Posterior cingulate gyrus (tissue), 11 donors: ENCODE measurements around the gene MYO18B.
"Not testable (repeated sequence)": the region's sequence is repeated elsewhere in the genome, so short reads cannot be mapped to it uniquely, and the experiment has no call there.

Source experiments
- DNase-seq, 10 donors: peaks; one replicate each; pipeline versions ENCODE4 v3.0.0 to v3.0.0-alpha.2; 2020 to 2021; ENCODE audit warnings: mixed read lengths in 3 of 10
- intact Hi-C: fragments of 100-400 bp; cut with DNase I; formaldehyde crosslinking; loops from one replicate; pipeline ENCODE4 v1.15.1; 2023

MYO18B gene

DNA sequence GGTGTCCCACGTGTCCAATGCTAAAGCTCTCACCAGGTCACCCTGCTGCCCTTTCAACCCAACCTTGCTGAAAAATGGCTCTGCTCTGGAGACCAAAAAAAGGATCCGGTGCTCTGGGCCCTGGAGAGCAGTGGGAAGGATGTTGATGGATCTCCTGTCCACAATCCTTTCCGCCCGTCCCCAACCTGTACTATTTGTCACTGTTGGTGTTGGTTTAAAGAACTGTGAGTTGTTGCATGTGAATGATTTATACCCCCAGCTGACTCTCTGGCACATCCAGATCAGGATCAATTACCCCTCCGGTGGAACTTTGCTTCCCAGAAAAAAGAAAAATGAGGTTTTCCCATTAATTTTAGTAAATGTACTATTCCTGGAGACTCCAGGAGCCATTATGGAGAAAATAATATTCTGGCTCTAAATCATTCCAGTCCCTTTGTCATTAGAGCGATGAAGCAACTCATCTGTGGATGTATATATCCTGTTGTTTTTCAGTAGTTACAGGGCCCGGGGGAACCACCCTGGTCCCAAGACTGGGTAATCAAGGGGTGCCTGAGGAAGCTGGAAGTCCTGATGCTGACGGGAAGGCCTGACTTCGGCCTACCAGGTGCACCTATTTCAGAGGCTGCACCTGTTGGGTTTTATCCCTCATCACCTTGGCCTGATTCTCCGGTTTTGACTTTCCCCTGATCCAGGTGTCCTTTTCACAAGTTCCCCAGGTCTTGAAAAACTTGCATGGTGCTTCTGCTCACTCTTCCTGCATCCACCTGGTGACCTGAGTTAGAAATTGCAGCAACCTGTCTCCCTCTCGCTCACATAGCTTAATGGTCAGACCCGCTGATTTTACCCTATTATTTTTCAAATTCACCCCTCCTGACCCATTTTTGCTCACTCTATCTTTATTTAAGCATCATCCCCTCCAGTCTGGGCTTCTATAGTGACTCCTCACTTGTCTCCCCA lies 218.1 kb downstream of the MYO18B start:
- intact Hi-C loops: no loop called here
- no peak for DNase-seq

GRCh38 chr22:25961699-25962098 lies 219.7 kb downstream of the MYO18B start:
- no peak for DNase-seq
- intact Hi-C loops: no loop called here

DNA sequence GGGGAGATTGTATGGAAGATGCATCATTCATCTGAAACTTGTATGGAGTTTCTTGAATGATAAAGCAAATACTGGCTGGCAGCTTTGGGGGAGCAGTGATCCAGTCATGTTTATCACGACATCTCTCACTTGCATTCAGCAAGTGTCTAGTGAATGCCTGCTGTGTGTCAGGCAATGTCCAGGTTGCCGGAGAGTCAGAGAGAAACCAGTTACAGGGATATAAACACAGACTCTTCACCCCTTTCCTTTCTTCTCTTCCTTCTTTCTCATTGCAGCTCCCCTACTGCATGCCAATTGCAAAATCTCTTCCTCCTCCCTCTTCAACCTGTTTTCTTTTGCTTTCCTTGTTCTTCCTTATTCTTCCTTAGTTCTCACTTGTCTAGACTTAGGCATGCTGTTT lies 220.7 kb downstream of the MYO18B start:
- DNase-seq: no peak
- intact Hi-C loops: no loop called here

GRCh38 chr22:25964961-25965730 lies 223.2 kb downstream of the MYO18B start:
- no peak for DNase-seq
- intact Hi-C loops: no loop called here

- intact Hi-C loops: no loop called here
- DNase-seq: no peak
Observed at GRCh38 chr22:25966448-25966913, 224.5 kb downstream of the MYO18B start.

- intact Hi-C loops: no loop called here
- no peak for DNase-seq
Observed at GRCh38 chr22:25969286-25969685, 227.3 kb downstream of the MYO18B start.

DNA sequence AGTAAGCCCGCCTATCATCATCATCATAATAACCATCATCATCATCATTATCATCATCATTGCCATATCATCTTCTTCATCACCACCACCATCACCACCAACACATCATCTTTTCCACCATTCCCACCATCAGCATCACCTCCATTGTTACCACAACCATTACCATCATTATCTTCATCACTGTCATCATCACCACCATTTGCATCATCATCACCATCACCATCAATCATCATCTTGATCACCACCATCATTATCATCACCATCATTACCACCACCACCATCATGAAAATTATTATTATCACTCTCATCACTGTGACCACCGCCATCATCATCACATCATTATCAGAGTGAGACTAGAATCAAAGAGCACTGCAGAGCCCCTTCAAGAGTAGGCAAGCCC lies 227.9 kb downstream of the MYO18B start:
- DNase-seq: no peak
- intact Hi-C loops: no loop called here

DNA sequence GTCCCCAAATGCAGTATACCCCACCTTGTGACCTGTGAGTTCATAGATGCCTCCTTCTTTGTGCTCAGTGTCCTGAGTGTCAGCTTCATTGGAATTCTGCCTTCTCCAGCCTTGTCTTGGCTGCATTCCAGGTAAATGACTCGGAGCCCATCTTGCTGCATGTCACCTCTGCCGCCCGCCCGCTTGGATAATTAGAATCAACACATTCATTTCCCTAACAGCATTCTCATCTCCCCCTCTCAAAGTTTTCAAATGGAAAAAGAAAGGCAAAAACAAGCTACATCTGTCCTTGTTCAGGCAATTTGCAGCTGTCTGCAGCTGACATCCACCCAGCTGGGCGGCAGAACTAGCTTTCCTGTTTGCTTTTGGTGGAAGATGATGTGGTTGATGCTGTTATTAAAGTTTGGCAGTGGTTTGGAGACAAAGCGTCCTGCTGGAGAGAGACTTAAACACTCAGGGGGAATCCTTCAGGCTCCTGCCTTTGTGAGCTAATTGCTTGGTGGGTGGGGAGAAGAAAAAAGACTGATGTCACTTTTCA lies 228.5 kb downstream of the MYO18B start:
- DNase-seq: peak in 2 of 10 donors; percentile 4 to 21
- intact Hi-C loops: no loop called here

- no peak for DNase-seq
Observed at GRCh38 chr22:25970999-25971811, 229.2 kb downstream of the MYO18B start.

DNA sequence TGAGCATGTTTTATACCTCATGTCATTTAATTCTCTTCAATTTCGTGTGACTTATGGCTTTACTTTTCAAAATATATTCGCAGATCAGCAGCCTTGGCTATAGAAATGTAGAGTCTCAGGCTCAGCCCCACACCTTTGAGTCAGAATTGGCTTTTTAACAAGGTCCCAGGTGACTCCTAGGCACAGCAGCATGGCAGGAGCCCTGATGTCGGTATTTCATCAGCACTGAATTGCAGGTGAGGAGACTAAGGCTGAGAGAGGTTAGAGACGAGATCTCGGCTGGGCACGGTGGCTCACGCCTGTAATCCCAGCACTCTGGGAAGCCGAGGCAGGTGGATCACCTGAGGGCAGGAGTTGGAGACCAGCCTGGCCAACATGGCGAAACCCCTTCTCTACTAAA lies 230.4 kb downstream of the MYO18B start:
- no peak for DNase-seq
- intact Hi-C loops: no loop called here

More at GRCh38 chr22:25970999-25971811, 229.2 kb downstream of the MYO18B start:
- intact Hi-C loops: no loop called here

GRCh38 chr22:25976356-25976755 lies 234.4 kb downstream of the MYO18B start:
- intact Hi-C loops: no loop called here
- no peak for DNase-seq

- DNase-seq: no peak
- intact Hi-C loops: no loop called here
Observed at GRCh38 chr22:25979968-25980367, 238.0 kb downstream of the MYO18B start.

DNA sequence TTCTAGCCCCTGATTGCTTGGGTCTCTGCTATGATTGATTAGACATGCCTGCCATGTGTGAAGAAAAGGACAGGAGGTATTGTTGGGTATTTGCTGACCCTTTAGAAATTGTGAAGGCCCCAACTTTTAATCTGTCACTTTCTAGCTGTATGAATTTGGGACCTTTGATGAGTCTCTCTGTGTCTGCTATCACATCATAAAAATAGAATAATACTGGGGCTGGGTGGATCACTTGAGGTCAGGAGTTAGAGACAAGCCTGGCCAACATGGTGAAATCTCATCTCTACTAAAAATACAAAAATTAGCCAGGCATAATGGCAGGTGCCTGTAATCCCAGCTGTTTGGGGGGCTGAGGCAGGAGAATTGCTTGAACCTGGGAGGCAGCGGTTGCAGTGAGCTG lies 242.9 kb downstream of the MYO18B start:
- intact Hi-C loops: not testable (repeated sequence)

GRCh38 chr22:25987948-25988347 lies 246.0 kb downstream of the MYO18B start:
- intact Hi-C loops: no loop called here
- no peak for DNase-seq

More for the DNA sequence above, 242.9 kb downstream of the MYO18B start:
- not testable (repeated sequence) for DNase-seq

GRCh38 chr22:25990940-25991339 lies 249.0 kb downstream of the MYO18B start:
- DNase-seq: no peak
- intact Hi-C loops: no loop called here

- no peak for DNase-seq
- intact Hi-C loops: no loop called here
Observed at GRCh38 chr22:25992331-25992730, 250.3 kb downstream of the MYO18B start.

- DNase-seq: no peak
- intact Hi-C loops: no loop called here
Observed at GRCh38 chr22:25996669-25997068, 254.7 kb downstream of the MYO18B start.

DNA sequence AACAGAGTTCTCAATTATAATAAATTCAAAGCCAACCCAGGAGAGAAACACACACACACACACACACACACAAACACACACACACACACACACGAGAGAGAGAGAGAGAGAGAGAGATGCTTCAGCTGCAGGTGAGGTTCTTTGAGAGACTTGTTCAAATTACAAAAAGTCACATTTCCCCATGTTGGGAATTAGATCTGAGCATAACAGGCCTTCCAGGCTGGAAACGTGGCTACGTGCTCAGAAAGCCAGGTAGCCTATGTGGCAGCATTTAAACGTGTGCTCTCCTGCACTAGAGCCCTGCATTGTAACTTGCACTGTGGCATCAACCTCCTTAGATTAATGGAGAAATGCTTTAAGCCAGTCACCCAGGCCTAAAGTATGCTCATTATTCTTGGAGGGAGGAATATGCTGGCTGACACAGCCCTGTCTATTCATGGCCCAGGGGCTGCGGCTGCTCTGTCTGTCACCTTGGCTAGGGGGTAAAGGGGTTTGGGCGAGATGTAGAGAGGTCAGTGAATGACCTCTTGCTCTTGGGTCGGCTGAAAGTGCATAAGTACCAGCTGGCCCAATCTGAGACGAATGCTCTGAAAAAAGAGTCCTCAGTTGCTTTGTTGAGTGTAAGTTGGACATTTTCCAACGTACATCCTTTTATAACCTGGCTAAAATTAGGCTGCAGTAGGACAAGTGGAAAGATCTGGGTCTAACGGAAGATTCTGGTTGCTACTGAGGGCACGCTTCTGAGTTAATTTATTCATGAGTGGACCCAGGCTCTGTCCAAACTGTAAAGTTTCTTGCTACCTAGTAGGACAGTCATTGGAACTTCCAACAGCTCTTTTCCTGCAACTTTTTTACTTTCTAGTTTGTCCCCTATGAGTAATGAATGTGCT lies 256.1 kb downstream of the MYO18B start:
- intact Hi-C loops: no loop called here
- DNase-seq: no peak

DNA sequence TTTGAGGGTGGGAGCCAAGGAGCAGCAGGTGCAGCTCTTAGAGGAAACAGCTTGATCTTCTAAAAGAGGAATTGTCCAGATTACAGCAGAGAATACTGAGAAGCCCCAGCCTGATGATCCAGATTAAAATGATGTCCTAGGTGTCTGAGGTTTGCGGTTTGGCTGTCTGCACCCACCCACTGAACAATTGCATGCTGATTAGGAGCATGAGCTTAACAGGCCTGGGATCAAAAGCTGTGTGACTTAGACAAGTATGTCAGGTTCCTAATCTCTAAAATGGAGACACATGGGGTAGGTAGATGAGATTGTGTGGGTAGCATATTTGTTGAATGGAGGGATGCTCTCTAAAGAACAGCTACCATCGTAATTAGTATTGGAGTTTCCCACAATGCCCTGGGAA lies 260.5 kb downstream of the MYO18B start:
- intact Hi-C loops: no loop called here
- DNase-seq: no peak
